Hematopoietic multipotent progenitor cell treated with erythropoietin and hydrocortisone succinate and interleukin-3 and kit ligand, for 15 days (in vitro differentiated cells): ENCODE data around the gene GPATCH1.

ENCODE experiments used
- DNase-seq: peaks from one replicate; pipeline ENCODE4 v3.0.0-alpha.2; 2015; ENCODE audit warnings: low spot score

GPATCH1 gene

DNA sequence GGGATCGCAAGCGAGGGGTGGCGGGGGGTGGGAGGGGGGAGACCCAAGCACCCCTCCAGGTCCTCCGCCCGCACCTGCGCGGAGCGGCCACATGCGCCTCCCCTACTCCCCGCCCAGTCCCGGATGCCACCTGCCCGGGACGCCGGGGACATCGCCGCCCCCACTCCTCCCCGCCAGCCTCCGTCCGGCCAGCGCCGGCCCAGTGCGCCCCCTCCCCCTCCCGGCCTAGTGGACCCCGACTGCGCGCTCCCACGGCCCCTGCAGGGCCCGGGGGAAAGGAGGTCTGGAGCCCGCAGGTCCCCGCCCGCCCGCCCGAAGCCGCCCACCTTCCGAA, 16.6 kb upstream of the GPATCH1 start:
- no peak for DNase-seq

DNA sequence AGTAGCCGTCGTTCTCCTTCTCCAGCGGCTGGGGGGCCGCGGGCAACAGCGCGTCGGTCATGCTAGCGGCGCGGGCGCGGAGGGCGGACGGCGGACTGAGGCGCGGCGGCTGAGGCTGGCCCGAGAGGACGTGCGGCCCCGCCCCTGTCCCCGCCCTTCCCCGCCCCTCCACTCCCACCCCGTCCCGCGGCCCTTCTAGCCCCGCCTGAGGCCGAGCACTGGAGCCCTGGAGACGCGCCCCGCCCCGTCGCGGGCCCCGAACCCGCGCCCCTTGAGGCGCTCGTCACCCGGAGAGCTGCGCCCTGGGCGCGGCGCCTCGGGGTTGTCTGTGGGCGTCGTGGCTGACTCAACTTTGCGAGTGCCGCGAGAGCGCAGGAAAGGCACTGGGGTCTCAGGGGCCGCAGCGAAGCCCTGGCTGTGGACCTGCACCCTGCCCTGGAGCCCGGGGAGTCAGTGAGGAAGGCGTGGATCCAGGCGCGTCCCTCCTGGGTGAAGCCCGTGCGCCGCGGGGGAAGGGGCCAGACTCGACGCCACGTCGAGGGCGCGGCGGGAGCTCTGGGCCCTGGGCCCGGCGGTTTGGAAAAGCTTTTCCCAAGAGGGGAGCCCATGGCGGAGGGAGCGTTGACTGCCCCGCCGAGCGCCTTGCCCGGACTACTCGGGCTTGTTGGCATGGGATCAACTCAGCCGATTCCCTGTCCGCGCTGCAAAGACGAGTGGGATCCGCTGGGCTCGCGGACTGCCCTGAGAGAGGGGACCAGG, 16.0 kb upstream of the GPATCH1 start, which contains the start of gene RHPN2:
RHPN2 (minus strand) TSS at position 97 of the 759 bp plus-strand sequence; CDS start at position 61, 36 bp downstream.
- peak; percentile 17 for DNase-seq

DNA sequence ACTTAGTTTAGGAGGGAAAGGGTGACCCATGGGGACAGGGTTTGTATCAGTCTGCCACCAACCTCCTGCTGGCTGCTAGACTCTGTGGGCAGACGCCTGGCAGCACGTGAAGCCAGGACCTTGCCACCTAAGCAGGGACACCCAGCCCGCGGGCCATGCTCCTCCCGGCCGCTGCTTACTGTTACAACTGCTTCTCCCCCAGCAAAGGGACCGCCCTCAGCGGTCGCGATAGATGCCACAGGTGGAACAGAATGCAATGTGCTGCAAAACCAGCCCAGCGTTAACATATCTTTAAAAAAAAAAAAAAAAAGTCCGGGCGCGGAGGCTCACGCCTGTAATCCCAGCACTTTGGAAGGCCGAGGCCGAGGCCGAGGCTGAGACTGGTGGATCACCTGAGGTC, 14.4 kb upstream of the GPATCH1 start:
- no peak for DNase-seq

DNA sequence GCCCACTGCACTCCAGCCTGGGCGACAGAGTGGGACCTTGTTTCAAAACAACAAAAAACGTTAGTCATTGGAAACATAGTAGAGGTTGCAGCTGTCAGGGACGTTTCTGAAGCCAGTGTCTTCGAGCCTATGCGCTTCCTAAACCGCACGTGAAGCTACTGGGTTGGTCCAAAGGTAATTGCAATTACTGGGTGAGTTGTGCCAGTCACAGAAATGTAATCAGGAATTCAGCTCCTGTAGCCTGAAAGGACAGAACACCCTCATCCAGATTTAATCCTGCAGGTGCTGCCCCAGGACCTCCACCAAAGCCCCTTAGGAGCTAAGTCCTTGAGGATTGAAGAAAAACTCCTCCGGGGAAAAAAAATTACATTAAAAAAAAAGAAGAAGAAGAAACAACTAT, 13.9 kb upstream of the GPATCH1 start:
- DNase-seq: no peak

DNA sequence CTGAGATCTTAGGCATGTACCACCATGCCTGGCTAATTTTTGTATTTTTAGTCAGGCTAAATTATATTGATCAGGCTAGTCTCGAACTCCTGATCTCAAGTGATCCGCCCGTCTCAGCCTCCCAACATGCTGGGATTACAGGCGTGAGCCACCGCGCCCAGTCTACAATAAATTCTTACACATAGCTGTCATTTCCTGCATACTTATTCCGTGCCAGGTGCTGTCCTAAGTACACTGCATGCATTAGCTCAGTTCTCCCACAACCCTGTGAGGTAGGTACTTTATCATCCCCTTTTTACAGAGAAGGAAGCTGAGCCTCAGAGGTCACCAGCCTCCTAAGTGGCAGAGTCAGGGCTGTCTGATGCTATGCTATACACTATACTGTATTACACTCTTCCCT, 9.1 kb upstream of the GPATCH1 start:
- no peak for DNase-seq

DNA sequence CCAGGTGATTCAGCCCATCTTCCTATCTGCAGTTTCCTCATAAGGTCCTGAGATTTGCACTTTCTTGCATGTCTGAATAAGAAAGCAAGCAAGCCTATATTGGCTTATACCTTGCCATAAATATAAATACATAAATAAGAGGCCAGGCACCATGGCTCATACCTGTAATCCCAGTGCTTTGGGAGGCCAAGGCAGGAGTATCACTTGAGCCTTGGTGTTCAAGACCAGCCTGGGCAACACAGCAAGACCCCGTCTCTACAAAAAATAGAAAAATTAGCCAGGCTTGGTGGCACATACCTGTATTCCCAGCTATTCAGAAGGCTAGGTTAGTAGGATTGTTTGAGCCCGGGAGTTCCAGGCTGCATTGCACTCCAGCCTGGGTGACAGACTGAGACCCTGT, 5.5 kb upstream of the GPATCH1 start:
- DNase-seq: no peak

DNA sequence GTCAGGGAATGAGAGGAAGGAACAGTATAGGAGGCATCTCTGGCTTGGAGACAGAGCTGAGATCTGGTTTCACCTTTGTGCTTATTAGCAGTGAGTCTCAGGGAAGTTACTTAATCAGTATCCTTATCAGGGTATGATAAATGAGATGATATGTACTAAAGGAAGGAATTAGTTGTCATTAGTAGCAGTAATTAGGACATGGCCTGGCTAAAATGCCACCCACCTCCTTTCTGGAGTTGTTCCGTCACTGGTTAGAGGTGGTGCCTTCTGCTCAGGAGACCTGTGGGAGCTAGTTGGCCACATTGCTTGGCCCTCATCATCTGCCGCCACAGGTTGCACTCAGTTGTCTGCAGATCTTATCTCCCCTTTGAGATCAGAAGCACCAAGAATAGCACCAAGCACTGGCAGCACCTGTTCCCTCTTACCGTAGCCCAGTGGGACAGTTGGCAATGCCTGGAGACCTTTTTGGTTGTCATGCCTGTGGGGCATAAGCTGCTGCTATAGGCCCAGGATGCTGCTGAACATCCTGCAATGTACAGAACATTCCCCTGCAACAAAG, 4.7 kb downstream of the GPATCH1 start:
- DNase-seq: no peak

DNA sequence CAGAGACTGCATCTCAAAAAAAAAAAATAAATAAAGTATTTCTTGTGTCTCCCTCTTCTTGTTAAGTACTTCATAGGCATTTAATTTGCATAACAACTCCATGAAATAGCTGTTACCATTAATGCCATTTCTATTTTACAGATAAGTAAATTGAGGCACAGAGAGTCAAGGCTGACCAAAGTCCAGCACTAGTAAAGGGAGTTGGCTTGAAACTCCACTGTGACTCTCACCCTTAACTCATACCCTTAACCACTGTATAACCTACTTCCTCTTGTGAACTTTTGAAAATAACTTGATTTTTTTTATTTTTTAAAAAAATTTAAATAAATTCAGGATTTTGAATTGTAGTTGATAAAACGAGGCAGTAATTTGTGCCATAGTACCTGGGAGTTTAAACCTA, 6.0 kb downstream of the GPATCH1 start:
- no peak for DNase-seq

DNA sequence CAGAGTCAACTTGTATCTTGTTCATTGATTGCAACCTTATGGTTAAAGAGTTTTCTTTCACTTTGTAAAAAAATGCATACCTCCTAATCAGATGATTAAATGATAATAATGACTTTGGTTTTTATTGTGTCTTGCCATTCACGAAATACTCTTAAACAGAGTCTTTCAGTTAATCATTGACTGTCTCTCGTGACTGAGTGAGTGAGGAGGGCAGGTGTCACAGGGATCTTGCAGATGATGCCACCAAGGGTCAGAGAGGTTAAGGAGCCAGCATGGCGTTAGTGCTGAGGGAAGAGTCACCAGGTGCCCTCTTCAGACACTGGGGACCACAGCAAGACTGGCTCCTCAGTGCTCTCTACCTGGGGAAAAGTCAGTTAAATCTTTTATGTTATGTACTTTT, 8.0 kb downstream of the GPATCH1 start:
- DNase-seq: no peak

DNA sequence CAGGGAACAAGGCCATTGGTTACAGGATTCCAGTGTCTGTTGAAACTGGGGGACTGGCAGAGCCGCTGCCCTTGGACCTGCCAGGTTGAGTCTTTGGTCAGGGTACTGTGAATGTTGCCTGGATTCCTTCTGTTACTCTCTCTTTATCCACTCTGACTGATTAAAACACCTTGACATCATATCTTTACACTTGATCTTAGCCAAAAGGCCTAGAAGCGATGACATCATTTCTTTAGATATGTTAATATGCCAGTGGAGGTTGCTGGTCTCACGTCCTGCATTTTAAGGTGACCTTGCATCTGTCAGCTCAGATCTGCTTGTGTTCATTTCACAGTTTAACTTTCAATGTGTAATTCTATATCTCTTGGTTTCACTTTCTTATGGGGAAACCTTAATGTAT, 9.2 kb downstream of the GPATCH1 start:
- DNase-seq: no peak

DNA sequence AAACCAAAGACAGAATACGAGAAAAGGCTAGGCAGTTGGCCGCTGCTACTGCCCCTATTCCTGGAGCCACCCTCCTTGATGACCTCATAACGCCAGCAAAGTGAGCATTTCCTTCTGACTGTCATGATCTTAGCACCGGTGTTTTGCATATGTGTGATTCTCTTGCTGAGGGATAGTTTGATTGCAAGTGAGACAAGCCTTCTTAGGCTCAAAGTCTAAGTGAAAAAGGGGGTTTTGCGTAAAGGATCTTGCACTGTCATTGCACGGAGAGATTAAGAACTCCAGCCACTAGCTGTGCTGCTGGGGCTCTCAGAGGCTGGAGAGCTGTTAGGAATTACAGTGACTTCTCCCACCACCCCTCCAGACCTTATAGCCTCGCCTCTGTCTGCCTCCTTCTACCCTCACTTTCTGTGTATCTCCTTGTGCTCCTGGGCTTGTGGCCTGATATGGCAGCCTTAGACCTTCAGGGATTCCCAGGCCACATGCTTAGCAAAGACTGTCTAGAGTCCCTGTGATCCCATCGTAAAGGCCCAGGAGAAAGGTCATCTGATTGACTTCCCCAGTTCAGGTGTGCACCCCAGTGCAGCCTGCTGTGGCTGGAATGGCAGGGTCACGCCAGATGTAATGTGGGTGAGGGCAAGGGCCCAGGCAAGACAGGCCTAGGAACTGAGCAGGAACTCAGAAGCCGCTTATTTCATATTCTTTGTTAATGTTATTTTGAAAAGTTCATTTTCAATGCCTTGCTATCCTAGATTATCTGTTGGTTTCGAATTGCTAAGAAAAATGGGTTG, 12.6 kb downstream of the GPATCH1 start:
- no peak for DNase-seq

DNA sequence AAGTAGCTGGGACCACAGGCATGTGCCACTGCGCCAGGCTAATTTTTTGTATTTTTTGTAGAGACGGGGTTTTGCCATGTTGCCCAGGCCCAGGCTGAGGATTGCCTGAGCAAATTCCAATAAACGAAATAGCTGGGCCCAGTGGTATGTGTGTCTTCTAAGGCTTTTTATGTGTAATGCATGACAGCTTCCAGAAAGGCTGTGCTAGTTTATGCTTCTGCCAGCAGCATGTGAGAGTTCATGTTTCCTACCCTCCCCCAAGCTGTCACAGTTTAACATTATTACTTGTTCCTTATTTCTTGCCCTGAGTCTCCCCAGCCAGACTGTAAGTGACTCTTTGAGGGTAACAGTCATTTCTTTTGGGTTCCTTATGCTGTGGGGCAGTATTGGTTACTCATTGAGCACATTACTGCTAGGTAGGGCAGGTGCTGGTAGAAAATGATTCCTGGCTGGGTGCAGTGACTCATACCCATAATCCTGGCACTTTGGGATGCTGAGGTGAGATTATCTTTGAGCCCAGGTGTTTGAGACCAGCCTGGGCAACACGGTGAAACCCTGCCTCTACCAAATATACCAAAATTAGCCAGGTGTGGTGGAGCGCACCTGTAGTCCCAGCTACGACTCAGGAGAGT, 13.6 kb downstream of the GPATCH1 start:
- DNase-seq: no peak

DNA sequence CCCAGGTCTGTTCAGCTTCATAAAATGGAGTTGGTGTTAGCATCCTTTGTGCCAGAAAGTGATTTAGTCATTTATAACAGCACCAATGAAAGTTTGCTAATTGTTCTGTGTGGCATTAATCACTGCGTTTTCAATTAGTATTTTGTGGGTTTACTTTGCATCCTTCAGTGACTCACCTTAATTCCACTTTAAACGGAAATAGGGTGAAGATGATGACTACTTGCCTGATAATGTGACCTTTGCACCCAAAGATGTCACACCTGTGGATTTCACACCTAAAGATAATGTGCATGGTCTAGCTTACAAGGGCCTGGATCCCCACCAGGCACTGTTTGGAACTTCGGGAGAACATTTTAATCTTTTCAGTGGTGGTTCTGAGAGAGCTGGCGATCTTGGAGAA, 15.0 kb downstream of the GPATCH1 start:
- DNase-seq: no peak

DNA sequence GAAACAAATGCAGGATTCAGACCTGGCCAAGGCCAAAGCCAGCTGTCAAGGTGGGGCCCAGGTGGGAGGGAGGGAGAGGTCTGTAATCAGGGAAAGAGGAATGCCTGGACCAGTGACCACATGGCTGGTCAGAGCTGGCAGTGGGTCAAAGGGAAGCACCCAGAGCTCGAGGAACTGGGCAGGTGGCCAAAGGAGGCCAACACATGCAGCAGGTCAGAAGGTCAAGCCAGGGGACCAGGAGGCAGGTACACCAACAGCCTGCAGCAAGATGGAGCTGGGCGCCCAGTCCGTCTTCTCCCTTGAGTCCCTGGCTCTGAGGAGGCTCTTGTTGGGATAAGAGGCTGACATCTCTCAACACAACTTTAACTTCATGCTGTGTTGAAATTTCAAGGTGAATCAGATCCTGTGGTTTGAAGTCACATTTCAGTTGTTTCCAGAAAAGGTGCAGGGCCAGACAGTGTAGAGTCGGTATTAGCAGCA, 17.1 kb downstream of the GPATCH1 start:
- no peak for DNase-seq

DNA sequence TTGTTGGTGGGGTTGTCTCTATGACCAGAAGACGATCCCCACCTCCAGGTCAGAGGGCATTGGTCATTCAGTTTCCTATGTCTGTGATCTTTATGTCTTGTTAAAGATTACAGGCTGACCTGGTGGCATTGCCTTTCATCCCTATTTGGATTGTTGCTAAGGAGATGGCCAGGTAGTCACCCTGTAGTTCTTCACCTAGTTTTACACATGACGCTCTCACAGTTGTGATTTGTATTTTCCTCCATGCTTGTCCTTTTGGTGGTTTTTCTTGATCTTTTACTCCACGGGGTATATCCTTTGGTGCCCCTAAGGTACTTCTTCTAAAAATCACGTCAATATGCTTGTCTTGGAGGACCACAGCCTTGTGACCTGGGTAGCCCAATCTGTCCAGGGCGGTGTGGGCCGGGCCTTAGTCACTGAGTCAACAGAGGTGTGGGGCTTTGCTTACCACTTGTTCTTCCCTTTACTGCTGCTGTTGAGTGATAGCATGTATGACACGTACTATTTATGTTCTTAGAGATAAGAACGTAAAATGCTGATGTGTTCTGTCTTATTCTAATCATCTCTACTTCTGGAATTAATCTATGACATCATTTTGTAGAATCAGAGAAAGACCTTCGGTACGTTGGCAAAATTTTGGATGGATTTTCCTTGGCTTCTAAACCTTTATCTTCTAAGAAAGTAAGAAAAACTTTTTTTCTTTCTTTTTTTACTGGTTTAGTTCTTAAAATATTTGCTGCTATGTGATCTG, 20.1 kb downstream of the GPATCH1 start:
- DNase-seq: no peak

DNA sequence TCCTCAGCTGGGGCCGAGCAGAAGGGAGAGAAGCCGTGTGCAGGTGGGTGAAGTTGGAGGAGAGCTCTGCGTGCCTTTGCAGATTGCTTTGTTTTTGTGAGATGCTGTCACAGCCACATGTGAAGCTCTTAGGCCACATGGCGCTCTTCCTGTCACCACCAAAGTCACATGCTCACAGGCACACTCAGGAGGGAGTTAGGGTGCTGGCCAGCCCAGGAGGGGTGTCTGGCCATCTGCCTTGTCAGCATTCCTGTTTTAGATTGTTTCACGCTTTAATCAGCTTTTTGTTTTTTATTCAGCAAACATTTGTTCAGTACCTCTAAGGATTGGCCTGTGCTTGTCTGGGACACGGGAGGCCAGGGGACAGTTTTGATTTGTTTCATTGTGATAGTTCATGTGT, 21.9 kb downstream of the GPATCH1 start:
- DNase-seq: no peak

DNA sequence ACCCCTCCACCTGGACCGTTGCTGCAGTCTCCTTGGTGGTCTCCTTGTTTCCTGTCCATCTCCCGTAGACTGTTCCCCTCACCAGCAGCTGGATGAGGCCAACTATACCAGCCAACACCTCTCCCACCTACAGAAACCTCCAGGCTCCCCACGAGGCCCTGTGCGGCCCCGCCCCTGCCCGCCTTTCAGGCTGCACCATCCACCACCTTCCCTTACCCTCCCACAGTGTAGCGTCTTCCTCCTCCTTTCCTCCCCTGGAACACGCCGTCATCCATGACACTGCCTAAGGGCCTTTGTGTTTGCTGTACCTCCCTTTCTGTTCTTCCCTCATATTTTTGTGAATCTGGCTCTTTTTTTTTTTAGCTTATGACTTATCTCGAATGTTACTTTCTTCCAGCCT, 27.2 kb downstream of the GPATCH1 start:
- DNase-seq: no peak

DNA sequence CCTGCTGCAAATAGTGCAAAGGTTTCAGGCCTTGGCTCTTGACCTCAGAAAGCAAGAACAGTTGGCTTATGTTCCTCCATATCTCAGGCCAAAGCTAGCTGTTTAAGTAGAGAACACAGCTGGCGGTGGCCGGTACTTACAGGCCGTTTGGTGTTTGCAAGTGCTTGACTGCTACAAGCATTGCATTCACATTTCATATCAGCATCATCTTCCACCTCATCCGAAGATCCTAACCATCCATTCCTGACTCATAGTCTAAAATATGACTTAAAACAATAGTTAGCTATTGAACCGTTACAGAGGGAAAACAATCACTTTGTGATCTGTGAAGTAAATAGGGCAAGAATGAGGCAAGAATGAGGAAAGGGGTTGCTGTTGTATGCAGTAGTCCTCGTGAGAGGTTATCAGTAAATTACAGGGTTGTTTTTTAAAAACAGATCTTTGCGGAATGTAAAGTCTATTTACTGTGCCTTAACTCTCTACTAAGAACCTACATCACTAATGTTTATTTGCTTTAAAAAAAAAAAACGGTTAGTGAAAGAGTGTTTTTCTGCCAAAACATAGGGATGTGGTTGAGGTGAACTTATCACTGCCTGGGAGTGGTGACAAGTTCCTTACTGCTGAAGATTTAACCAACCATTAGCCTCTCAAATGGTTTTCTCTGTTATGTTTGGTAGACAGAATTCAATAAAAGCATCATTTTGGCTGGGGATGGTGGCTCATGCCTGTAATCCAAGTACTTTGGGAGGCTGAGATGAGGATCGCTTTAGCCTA, 29.3 kb downstream of the GPATCH1 start:
- no peak for DNase-seq

DNA sequence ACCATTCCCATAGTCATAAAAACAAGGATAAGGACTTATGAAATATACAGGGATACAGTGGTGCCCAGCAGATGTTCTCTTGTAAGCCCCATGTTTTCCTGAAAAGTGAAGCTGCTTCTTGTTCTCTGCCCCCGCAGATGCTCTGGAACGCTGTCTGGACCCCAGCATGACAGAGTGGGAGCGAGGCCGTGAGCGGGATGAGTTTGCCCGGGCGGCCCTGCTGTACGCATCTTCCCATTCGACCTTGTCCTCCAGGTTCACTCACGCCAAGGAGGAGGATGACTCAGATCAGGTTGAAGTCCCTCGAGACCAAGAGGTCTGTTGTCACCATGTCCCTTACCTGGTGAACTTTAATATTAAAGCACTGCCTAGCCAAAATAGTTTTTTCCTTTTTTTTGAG, 30.6 kb downstream of the GPATCH1 start:
- DNase-seq: no peak

DNA sequence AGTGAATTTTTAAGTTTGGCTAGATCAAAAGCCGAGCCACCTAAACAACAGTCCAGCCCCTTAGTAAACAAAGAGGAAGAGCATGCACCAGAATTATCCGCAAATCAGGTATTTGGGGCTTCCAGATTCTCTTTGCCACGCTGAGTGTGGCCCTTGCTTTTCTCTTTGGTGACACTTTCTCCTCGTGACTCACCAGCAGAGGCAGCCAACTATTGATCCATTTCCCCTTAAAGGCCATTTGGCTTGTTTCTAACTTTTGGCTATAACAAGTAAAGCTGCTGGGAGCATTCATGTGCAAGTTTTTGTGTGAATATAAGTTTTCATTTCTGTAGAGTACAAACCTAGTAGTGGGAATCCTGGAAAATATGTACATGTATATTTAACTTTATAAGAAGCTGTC, 33.3 kb downstream of the GPATCH1 start:
- no peak for DNase-seq

DNA sequence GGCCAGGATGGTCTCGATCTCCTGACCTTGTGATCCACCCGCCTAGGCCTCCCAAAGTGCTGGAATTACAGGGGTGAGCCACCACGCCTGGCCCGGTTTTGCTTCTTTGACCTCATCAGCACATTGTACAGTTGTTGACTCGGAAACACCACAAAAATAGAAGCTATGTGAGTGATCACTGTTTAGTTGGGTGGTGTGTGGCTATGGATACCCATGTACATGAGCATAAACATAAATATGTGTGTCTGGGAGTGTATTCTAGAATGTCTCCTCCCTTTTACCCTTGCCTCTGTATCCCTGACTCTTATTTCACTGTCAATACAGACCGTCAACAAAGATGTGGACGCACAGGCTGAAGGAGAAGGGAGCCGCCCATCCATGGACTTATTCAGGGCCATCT, 36.5 kb downstream of the GPATCH1 start:
- no peak for DNase-seq
